ENCODE data around the gene SSC4D.

- TF ChIP-seq CTCF (IDR thresholded peaks at IDR 0.05) = no peak
- no peak for TF ChIP-seq POLR2A (IDR thresholded peaks at IDR 0.05)
These were observed 63.4 kb downstream of the SSC4D start for GRCh38 chr7:76346097-76346496.
